ENCODE results near the gene USH2A. TPM values are rescaled to one million over a fixed set of nuclear protein-coding genes. Genes with fewer than 3 reads are reported as not detected.

USH2A gene
- total and polyA plus RNA-seq, 8 donors: 0.37 to 0.58 TPM; not detected in 6

DNA sequence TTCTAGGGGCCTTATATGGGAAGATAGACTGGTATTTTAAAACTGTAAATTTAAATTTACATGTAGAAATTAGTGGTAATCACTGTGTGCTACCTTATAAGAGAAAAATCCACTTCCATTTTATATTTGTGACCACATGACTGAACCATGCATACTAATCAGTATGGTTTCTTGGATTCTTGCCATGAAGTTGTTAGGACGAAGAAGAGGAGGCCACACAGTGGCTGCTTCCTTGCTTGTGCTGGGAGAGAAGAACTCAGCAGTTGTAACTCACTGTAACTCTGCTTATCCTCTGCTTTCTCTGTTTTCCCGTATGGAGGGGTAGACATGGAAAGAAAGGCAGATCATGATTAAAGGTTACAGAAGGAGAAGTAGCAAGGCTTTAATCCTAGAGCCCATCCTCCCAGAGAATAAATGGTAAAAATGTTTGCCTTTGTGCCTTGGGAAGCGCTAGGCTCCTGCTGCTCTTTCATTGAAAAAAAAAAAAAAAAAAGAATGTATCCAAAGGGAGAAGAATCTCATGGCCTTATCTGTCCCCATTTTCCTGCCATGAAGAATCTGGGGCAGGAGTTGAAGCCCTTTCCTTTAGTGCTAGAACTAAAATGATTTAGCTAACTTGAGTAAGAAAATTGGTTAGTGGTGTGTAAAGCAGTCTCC, 823.7 kb downstream of the USH2A start:
- Histone ChIP-seq H3K4me3 (no peak overlapping the region), H3K27ac (peak overlapping the region in 1 of 5 donors; percentile 16), H3K9me3 (no peaks in the 10 kb centered on the region), H3K36me3 (peaks cover 0 to 40% (median 33%) of the 10 kb centered on the region in 4 donors), H3K4me1 (peaks cover 7 to 60% (median 31%) of the 10 kb centered on the region in 4 donors), H3K27me3 (no peaks in the 10 kb centered on the region)
- intact Hi-C loops (cut with DNase I; ENCODE audit: low total_unique reads): no loop called here
- WGBS, 5 donors: 55 to 61% (median 57%) methylated on average over 3 of the region's 3 CpGs
- DNase-seq: peak in 1 of 2 donors; percentile 40
- TF ChIP-seq POLR2AphosphoS5 (IDR thresholded peaks at IDR 0.05): no peak
- no peak for TF ChIP-seq EP300 (IDR thresholded peaks at IDR 0.05)
- no peak for TF ChIP-seq POLR2A (IDR thresholded peaks at IDR 0.05)
- TF ChIP-seq, protein P1, sequence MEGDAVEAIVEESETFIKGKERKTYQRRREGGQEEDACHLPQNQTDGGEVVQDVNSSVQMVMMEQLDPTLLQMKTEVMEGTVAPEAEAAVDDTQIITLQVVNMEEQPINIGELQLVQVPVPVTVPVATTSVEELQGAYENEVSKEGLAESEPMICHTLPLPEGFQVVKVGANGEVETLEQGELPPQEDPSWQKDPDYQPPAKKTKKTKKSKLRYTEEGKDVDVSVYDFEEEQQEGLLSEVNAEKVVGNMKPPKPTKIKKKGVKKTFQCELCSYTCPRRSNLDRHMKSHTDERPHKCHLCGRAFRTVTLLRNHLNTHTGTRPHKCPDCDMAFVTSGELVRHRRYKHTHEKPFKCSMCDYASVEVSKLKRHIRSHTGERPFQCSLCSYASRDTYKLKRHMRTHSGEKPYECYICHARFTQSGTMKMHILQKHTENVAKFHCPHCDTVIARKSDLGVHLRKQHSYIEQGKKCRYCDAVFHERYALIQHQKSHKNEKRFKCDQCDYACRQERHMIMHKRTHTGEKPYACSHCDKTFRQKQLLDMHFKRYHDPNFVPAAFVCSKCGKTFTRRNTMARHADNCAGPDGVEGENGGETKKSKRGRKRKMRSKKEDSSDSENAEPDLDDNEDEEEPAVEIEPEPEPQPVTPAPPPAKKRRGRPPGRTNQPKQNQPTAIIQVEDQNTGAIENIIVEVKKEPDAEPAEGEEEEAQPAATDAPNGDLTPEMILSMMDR (IDR thresholded peaks at IDR 0.05): no peak

DNA sequence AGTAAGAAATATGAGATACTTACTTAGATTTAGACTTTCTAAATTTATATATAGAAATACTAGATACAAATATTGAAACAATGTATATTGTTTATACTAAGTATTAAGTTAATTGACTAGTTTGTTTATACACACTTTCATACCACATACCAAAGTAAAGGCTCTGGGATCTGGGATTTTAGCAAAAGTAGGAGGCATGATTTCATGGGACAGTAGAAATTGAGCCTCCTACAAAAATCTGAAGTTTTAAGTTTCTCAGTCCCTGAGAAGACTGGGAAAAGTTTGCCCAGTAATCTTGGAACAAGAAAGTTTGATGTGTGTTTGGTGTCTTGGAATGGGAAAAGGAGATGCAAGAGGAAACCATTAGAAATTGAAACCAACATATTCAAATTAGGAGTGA, 825.3 kb downstream of the USH2A start:
- peaks cover 12 to 62% (median 34%) of the 10 kb centered on the region in 4 donors for H3K4me1 ChIP-seq
- H3K4me3 ChIP-seq: no peak overlapping the region
- H3K27me3 ChIP-seq: no peaks in the 10 kb centered on the region
- peaks cover 0 to 28% (median 24%) of the 10 kb centered on the region in 4 donors for H3K36me3 ChIP-seq
- no peak for DNase-seq
- TF ChIP-seq POLR2A (IDR thresholded peaks at IDR 0.05): no peak
- no peak for TF ChIP-seq EP300 (IDR thresholded peaks at IDR 0.05)
- no peak for TF ChIP-seq POLR2AphosphoS5 (IDR thresholded peaks at IDR 0.05)
- TF ChIP-seq, protein P1 (IDR thresholded peaks at IDR 0.05): no peak
- H3K9me3 ChIP-seq: no peaks in the 10 kb centered on the region
- H3K27ac ChIP-seq: no peak overlapping the region
- intact Hi-C loops (cut with DNase I; ENCODE audit: low total_unique reads): no loop called here

DNA sequence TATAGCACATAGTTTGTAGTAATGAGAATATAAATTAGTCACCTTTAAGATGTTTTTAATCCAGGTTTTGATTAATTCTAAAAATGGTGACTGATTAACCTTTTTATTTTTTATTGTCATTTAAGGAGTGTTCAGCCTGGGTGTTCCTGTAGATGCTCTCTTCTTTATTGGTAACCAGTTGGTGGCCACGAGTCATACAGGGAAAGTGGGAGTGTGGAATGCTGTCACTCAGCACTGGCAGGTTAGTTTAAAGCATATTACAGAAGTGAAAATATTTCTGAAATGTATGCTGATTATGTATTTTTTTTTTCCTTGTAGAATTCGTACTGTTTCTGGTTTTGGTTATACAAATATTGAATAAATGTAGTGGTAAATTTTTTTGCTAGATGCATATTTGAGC, 828.0 kb downstream of the USH2A start:
- WGBS, 5 donors: 65 to 73% (median 67%) methylated on average over 2 of the region's 2 CpGs
- H3K9me3 ChIP-seq: no peaks in the 10 kb centered on the region
- H3K4me3 ChIP-seq: no peak overlapping the region
- peaks cover 12 to 47% (median 31%) of the 10 kb centered on the region in 4 donors for H3K4me1 ChIP-seq
- no peaks in the 10 kb centered on the region for H3K27me3 ChIP-seq
- no peak for DNase-seq
- H3K36me3 ChIP-seq: peaks cover 0 to 30% (median 23%) of the 10 kb centered on the region in 4 donors
- H3K27ac ChIP-seq: no peak overlapping the region
- TF ChIP-seq POLR2A (IDR thresholded peaks at IDR 0.05) (no peak), POLR2AphosphoS5 (IDR thresholded peaks at IDR 0.05) (no peak), EP300 (IDR thresholded peaks at IDR 0.05) (no peak)
- TF ChIP-seq, protein P1 (IDR thresholded peaks at IDR 0.05): no peak
- intact Hi-C loops (cut with DNase I; ENCODE audit: low total_unique reads): no loop called here

DNA sequence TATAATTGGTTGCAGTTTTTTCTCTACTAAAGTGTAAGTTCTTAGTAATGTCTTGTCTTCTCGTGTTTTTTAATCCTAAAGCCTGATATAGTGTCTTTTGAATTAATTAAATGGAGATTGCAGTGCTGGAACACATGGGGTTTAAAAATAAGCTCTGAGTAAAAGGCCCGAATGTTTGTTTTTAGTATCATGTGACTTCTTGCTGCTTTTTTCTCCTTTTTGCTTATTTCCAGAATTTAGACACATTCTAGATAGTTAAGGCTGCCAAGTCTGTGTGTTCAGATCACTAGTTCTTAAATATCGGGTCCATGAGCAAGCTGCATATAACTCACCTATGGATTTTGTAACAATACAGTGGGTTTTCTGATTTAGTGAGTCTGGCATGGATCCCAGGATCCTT, 828.6 kb downstream of the USH2A start:
- Histone ChIP-seq H3K27ac (no peak overlapping the region), H3K4me1 (peaks cover 10 to 41% (median 26%) of the 10 kb centered on the region in 4 donors), H3K36me3 (peaks cover 0 to 36% (median 27%) of the 10 kb centered on the region in 4 donors), H3K9me3 (no peaks in the 10 kb centered on the region), H3K27me3 (no peaks in the 10 kb centered on the region), H3K4me3 (no peak overlapping the region)
- WGBS, 5 donors: 47 to 62% (median 53%) methylated on average over 3 of the region's 3 CpGs
- DNase-seq: no peak
- intact Hi-C loops (cut with DNase I; ENCODE audit: low total_unique reads): no loop called here
- TF ChIP-seq POLR2A (IDR thresholded peaks at IDR 0.05) (no peak), EP300 (IDR thresholded peaks at IDR 0.05) (no peak), POLR2AphosphoS5 (IDR thresholded peaks at IDR 0.05) (no peak)
- TF ChIP-seq, protein P1 (IDR thresholded peaks at IDR 0.05): no peak
